IMR-90 (cell line): Measurements from ENCODE around the gene SYTL2. TPM values are rescaled to one million over a fixed set of nuclear protein-coding genes. Genes with fewer than 3 reads are reported as not detected.

Source experiments
- ATAC-seq: fragments of 200-7000 bp; cut with Tn5 transposase; 2 replicates; pipeline ENCODE4 v1.9.1; 2020; ENCODE audit warnings: low read depth, mild to moderate bottlenecking, moderate library complexity
- BruUV-seq: library from RNA; stranded (reverse); fragments of 400-500 nt; replicated peaks from 2 replicates; lab custom pipeline; 2021; lab: Mats Ljungman, UMichigan
- CTCF ChIA-PET: fragments of 300-600 bp; formaldehyde crosslinking; extraction: SDS; loops from one replicate; lab custom pipeline; 2021; ENCODE audit warnings: antibody characterized with exemption; lab: Yijun Ruan, JAX
- POLR2A ChIA-PET: fragments of 300-600 bp; sonication (Branson Sonifier 250); formaldehyde crosslinking; loops from one replicate; lab custom pipeline; 2022; ENCODE audit warnings: antibody characterized with exemption; ENCODE audit not compliant: unreplicated experiment; lab: Charles Lee
- DNase-seq: peaks from one replicate; pipeline ENCODE4 v3.0.0; 2013
- H2AFZ ChIP-seq: replicated peaks from 2 replicates; pipeline ENCODE3; 2013; ENCODE audit warnings: low read length, mild to moderate bottlenecking; ENCODE audit not compliant: poor library complexity
- H2AK5ac ChIP-seq: 2 replicates; pipeline ENCODE4 v1.6.1; 2013; ENCODE audit warnings: low read depth, low read length, inconsistent platforms
- H2AK9ac ChIP-seq: replicated peaks from 2 replicates; pipeline ENCODE3; 2013; ENCODE audit warnings: mild to moderate bottlenecking, low read depth, low read length, moderate library complexity; ENCODE audit not compliant: poor library complexity
- H2BK120ac ChIP-seq: 2 replicates; pipeline ENCODE4 v1.6.1; 2013; ENCODE audit warnings: low read depth, low read length, inconsistent platforms
- H2BK15ac ChIP-seq: 3 replicates; pipeline ENCODE4 v1.6.1; 2013; ENCODE audit warnings: low read depth, low read length, inconsistent platforms
- H2BK20ac ChIP-seq: 2 replicates; pipeline ENCODE4 v1.6.1; 2013; ENCODE audit warnings: low read depth, mild to moderate bottlenecking, inconsistent platforms, low read length, moderate library complexity
- H2BK5ac ChIP-seq: 2 replicates; pipeline ENCODE4 v1.6.1; 2013; ENCODE audit warnings: mild to moderate bottlenecking, low read depth, low read length, inconsistent platforms; ENCODE audit not compliant: poor library complexity, severe bottlenecking
- H3K14ac ChIP-seq: replicated peaks from 2 replicates; pipeline ENCODE4 v1.6.1; 2013; ENCODE audit warnings: low read depth, low read length, inconsistent platforms
- H3K18ac ChIP-seq: 2 replicates; pipeline ENCODE4 v1.6.1; 2013; ENCODE audit warnings: low read depth, low read length, control low read depth
- H3K23ac ChIP-seq: 2 replicates; pipeline ENCODE4 v1.6.1; 2013; ENCODE audit warnings: low read depth, low read length, inconsistent platforms
- H3K27ac ChIP-seq: 2 replicates; pipeline ENCODE4 v1.5.1; 2013; ENCODE audit warnings: mild to moderate bottlenecking, control low read depth, low read length; ENCODE audit not compliant: insufficient read depth
- H3K27me3 ChIP-seq: 2 replicates; pipeline ENCODE4 v1.6.1; 2013; ENCODE audit warnings: low read length; ENCODE audit not compliant: control insufficient read depth, insufficient read depth
- H3K36me3 ChIP-seq: 2 replicates; pipeline ENCODE4 v1.6.1; 2013; ENCODE audit warnings: low read length, mixed read lengths; ENCODE audit not compliant: control insufficient read depth, insufficient read depth
- H3K4ac ChIP-seq: 2 replicates; pipeline ENCODE4 v1.6.1; 2013; ENCODE audit warnings: low read depth, low read length, inconsistent platforms
- H3K4me1 ChIP-seq: 2 replicates; pipeline ENCODE4 v1.6.1; 2013; ENCODE audit warnings: low read length, mixed read lengths; ENCODE audit not compliant: control insufficient read depth, insufficient read depth
- H3K4me2 ChIP-seq: 2 replicates; pipeline ENCODE4 v1.6.1; 2013; ENCODE audit warnings: low read depth, mild to moderate bottlenecking, control low read depth, low read length, moderate library complexity
- H3K4me3 ChIP-seq: 2 replicates; pipeline ENCODE4 v1.5.1; 2013; ENCODE audit warnings: low read depth, mild to moderate bottlenecking, control low read depth, low read length, moderate library complexity; ENCODE audit not compliant: insufficient read depth
- H3K56ac ChIP-seq: 2 replicates; pipeline ENCODE4 v1.6.1; 2013; ENCODE audit warnings: low read length, inconsistent platforms; ENCODE audit not compliant: insufficient read depth; ENCODE audit errors: extremely low read depth
- H3K79me1 ChIP-seq, 2 experiments: 2 replicates each; pipeline ENCODE4 v1.6.1; 2013; ENCODE audit warnings: low read length in 2 of 2, inconsistent platforms in 1 of 2, low read depth in 1 of 2
- H3K9ac ChIP-seq: 2 replicates; pipeline ENCODE4 v1.6.1; 2013; ENCODE audit warnings: low read depth, low read length, control low read depth
- H3K9me1 ChIP-seq: 2 replicates; pipeline ENCODE4 v1.6.1; 2013; ENCODE audit warnings: low read length, inconsistent platforms; ENCODE audit not compliant: insufficient read depth
- H3K9me3 ChIP-seq: 2 replicates; pipeline ENCODE4 v1.6.1; 2013; ENCODE audit warnings: low read length; ENCODE audit not compliant: control insufficient read depth, insufficient read depth
- H4K20me1 ChIP-seq: 2 replicates; pipeline ENCODE4 v1.6.1; 2013; ENCODE audit warnings: low read length, inconsistent platforms; ENCODE audit not compliant: insufficient read depth
- H4K5ac ChIP-seq: 2 replicates; pipeline ENCODE4 v1.6.1; 2013; ENCODE audit warnings: mild to moderate bottlenecking, low read depth, low read length, control low read depth
- H4K8ac ChIP-seq, 2 experiments: 2 replicates each; pipeline ENCODE4 v1.6.1; 2013; ENCODE audit warnings: low read depth in 2 of 2, low read length in 2 of 2, control low read depth in 1 of 2, inconsistent platforms in 1 of 2
- H4K91ac ChIP-seq: 2 replicates; pipeline ENCODE4 v1.6.1; 2013; ENCODE audit warnings: low read depth, low read length, inconsistent platforms; ENCODE audit not compliant: insufficient read depth
- NFE2L2 ChIP-seq: fragments of 150-350 bp; IDR thresholded peaks from 2 replicates; pipeline ENCODE4 v1.6.1; 2016; ENCODE audit warnings: low read depth, mild to moderate bottlenecking, low read length
- POLR2A ChIP-seq: IDR thresholded peaks from 2 replicates; pipeline ENCODE4 v1.6.1; 2012; ENCODE audit warnings: mild to moderate bottlenecking, low read depth, low read length
- WGBS, 2 experiments: methylation state at CpG; one replicate each; pipeline versions ENCODE4 v1.1.5 to v1.1.7; 2013; ENCODE audit warnings: missing lambda C conversion rate in 2 of 2; ENCODE audit not compliant: insufficient read length in 1 of 2; ENCODE audit errors: extremely low coverage in 2 of 2; 5-methylcytosine and 5-hydroxymethylcytosine counted together
- dilution Hi-C: fragments of 300-500 bp; cut with HindIII; formaldehyde crosslinking; loops from one replicate; pipeline ENCODE4 v1.14.3; 2018; ENCODE audit warnings: low sequenced_read_pairs; ENCODE audit not compliant: unreplicated experiment
- in situ Hi-C: fragments of 300-500 bp; cut with MboI; formaldehyde crosslinking; loops from 3 replicates; pipeline ENCODE4 v1.14.3; 2019; ENCODE audit warnings: low sequenced_read_pairs, inconsistent platforms, mixed read lengths
- intact Hi-C: fragments of 100-400 bp; cut with micrococcal nuclease; formaldehyde crosslinking; loops from 2 replicates; pipeline ENCODE4 v1.10.0; 2022
- polyA plus RNA-seq, 3 experiments: library from polyadenylated mRNA; depleted of rRNA; stranded (reverse); fragments of >200 nt; gene quantifications; 2 replicates each; pipeline ENCODE4 v1.2.3, GENCODE V29; 2012; ENCODE audit warnings: low replicate concordance in 1 of 3
- total RNA-seq: library from RNA; depleted of rRNA; stranded (reverse); fragments of >200 nt; gene quantifications from 2 replicates; pipeline ENCODE4 v1.2.3, GENCODE V29; 2012

SYTL2 gene
- total and polyA plus RNA-seq, 2 of the 4 experiments (the other 2 are of a cell fraction), result 45.2 to 70.0 TPM

DNA sequence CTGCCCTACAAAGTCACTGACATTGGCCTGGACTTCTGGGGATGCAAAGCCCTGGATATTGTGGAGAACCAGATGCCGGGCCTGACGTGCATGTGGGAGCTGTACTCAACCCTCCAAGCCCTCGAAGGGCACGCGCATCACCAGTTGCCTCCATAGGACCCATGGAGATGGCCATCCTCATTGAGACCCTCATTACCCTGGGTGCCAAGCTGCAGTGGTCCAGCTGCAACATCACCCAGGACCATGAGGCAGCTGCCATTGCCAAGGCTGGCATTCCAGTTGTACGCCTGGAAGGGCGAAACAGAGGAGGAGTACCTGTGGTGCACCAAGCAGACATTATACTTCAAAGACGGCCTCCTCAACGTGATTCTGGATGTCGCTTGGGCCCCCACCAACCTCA is 46.2 kb upstream of the SYTL2 start:
- ATAC-seq (no peak), DNase-seq (no peak)
- Histone ChIP-seq H2BK120ac (no peak overlapping the region), H3K79me1 (peaks cover 1 to 3% of the 10 kb centered on the region in 2 experiments; a peak in 2 of 4 replicates), H3K56ac (no peak overlapping the region), H4K8ac (no peak overlapping the region), H4K20me1 (no peaks in the 10 kb centered on the region), H3K4me3 (no peak overlapping the region), H3K4me2 (no peak overlapping the region), H2BK20ac (no peak overlapping the region), H3K36me3 (no peaks in the 10 kb centered on the region), H3K27ac (no peak overlapping the region), H3K27me3 (no peaks in the 10 kb centered on the region), H3K18ac (no peak overlapping the region), H3K4ac (no peak overlapping the region), H2BK15ac (no peak overlapping the region), H3K9me3 (no peaks in the 10 kb centered on the region), H3K14ac (no peak overlapping the region), H2AK9ac (no peak overlapping the region), H3K9ac (no peak overlapping the region), H4K91ac (no peak overlapping the region), H3K23ac (no peak overlapping the region), H2AFZ (no peak overlapping the region), H4K5ac (no peak overlapping the region), H2AK5ac (no peak overlapping the region), H3K9me1 (peaks cover 3% of the 10 kb centered on the region), H2BK5ac (no peak overlapping the region), H3K4me1 (peaks cover 7% of the 10 kb centered on the region)
- in situ Hi-C loops, result no loop called here
- TF ChIP-seq NFE2L2, result no peak
- TF ChIP-seq POLR2A, result no peak
- dilution Hi-C loops, result no loop called here
- POLR2A ChIA-PET, result no interaction called here
- CTCF ChIA-PET, result no interaction called here
- WGBS, 2 experiments, result 100% methylated on average over 1 of the region's 10 CpGs; no CpG with 5 or more reads in 1 of the 2 experiments
- BruUV-seq, result no TSS peak
- intact Hi-C loops, result loop anchor here (5.0 to 10.0 kb wide), 2 partner anchors 208 to 420 kb away; partner anchors contain the start of gene PICALM
